Trophoblast cell (in vitro differentiated cells and primary cell): ENCODE measurements around the gene TMEM106A.
A peak's percentile ranks its signal among the peaks of the same experiment; 100 is the strongest.

Experiments
- DNase-seq, 2 donors: peaks; one replicate each; pipeline ENCODE4 v3.0.0-alpha.2; 2016
- H2AFZ ChIP-seq: 2 replicates; pipeline ENCODE4 v1.6.1; 2013; ENCODE audit warnings: low read length, moderate library complexity, mild to moderate bottlenecking; ENCODE audit not compliant: insufficient read depth, poor library complexity
- H2AK5ac ChIP-seq: 2 replicates; pipeline ENCODE4 v1.6.1; 2013; ENCODE audit warnings: mild to moderate bottlenecking, low read length
- H2BK120ac ChIP-seq: 2 replicates; pipeline ENCODE4 v1.6.1; 2013; ENCODE audit warnings: low read length, mild to moderate bottlenecking, moderate library complexity; ENCODE audit not compliant: insufficient read depth, poor library complexity
- H2BK12ac ChIP-seq: 2 replicates; pipeline ENCODE4 v1.6.1; 2013; ENCODE audit warnings: mild to moderate bottlenecking, low read length, moderate library complexity
- H2BK5ac ChIP-seq: 2 replicates; pipeline ENCODE4 v1.6.1; 2013; ENCODE audit warnings: low read length, low read depth, moderate library complexity, mild to moderate bottlenecking; ENCODE audit not compliant: poor library complexity
- H3K14ac ChIP-seq: 2 replicates; pipeline ENCODE4 v1.6.1; 2013; ENCODE audit warnings: mild to moderate bottlenecking, low read length
- H3K18ac ChIP-seq: 2 replicates; pipeline ENCODE4 v1.6.1; 2013; ENCODE audit warnings: mild to moderate bottlenecking, low read length
- H3K23ac ChIP-seq: 2 replicates; pipeline ENCODE4 v1.6.1; 2013; ENCODE audit warnings: low read length
- H3K27ac ChIP-seq: 2 replicates; pipeline ENCODE4 v1.5.1; 2013; ENCODE audit warnings: low read depth, mild to moderate bottlenecking, inconsistent platforms, low read length, moderate library complexity
- H3K27me3 ChIP-seq: 2 replicates; pipeline ENCODE4 v1.6.1; 2013; ENCODE audit warnings: inconsistent platforms, mild to moderate bottlenecking, low read length, moderate library complexity; ENCODE audit not compliant: insufficient read depth
- H3K36me3 ChIP-seq, 2 experiments: 1 replicate in 1 of 2; 2 replicates in 1 of 2; pipeline ENCODE4 v1.6.1; 2013; ENCODE audit warnings: low read length in 2 of 2, mild to moderate bottlenecking in 2 of 2, moderate library complexity in 1 of 2; ENCODE audit not compliant: insufficient read depth in 2 of 2, control insufficient read depth in 1 of 2
- H3K4ac ChIP-seq: 2 replicates; pipeline ENCODE4 v1.6.1; 2013; ENCODE audit warnings: low read depth, mild to moderate bottlenecking, low read length, moderate library complexity
- H3K4me1 ChIP-seq, 2 experiments: 1 replicate in 1 of 2; 2 replicates in 1 of 2; pipeline ENCODE4 v1.6.1; 2013; ENCODE audit warnings: low read length in 2 of 2, mild to moderate bottlenecking in 2 of 2, moderate library complexity in 1 of 2; ENCODE audit not compliant: insufficient read depth in 2 of 2, control insufficient read depth in 1 of 2
- H3K4me2 ChIP-seq: 2 replicates; pipeline ENCODE4 v1.6.1; 2013; ENCODE audit warnings: inconsistent platforms, mild to moderate bottlenecking, low read length, moderate library complexity
- H3K4me3 ChIP-seq: 2 replicates; pipeline ENCODE4 v1.5.1; 2013; ENCODE audit warnings: mild to moderate bottlenecking, low read depth, low read length, inconsistent platforms
- H3K79me1 ChIP-seq: one replicate; pipeline ENCODE4 v1.6.1; 2013; ENCODE audit warnings: low read length
- H3K79me2 ChIP-seq: 2 replicates; pipeline ENCODE4 v1.6.1; 2013; ENCODE audit warnings: low read length, mild to moderate bottlenecking; ENCODE audit not compliant: control insufficient read depth, insufficient read depth, poor library complexity
- H3K9ac ChIP-seq: 2 replicates; pipeline ENCODE4 v1.6.1; 2013; ENCODE audit warnings: mild to moderate bottlenecking, low read length
- H3K9me3 ChIP-seq: 2 replicates; pipeline ENCODE4 v1.6.1; 2013; ENCODE audit warnings: low read depth, mild to moderate bottlenecking, control low read depth, inconsistent platforms, low read length; ENCODE audit not compliant: insufficient read depth
- H4K12ac ChIP-seq: 2 replicates; pipeline ENCODE4 v1.6.1; 2013; ENCODE audit warnings: low read depth, mild to moderate bottlenecking, low read length, moderate library complexity
- H4K8ac ChIP-seq: 2 replicates; pipeline ENCODE4 v1.6.1; 2013; ENCODE audit warnings: low read depth, mild to moderate bottlenecking, low read length, moderate library complexity
- H4K91ac ChIP-seq: one replicate; pipeline ENCODE4 v1.6.1; 2013; ENCODE audit warnings: low read depth, mild to moderate bottlenecking, low read length, moderate library complexity
- WGBS: extraction: QIAGEN DNeasy Blood & Tissue Kit; methylation state at CpG from one replicate; pipeline ENCODE4 v1.1.7; 2013; ENCODE audit warnings: missing lambda C conversion rate; ENCODE audit not compliant: insufficient read length, insufficient coverage; ENCODE audit errors: extremely low coverage; 5-methylcytosine and 5-hydroxymethylcytosine counted together

The TMEM106A gene

DNA sequence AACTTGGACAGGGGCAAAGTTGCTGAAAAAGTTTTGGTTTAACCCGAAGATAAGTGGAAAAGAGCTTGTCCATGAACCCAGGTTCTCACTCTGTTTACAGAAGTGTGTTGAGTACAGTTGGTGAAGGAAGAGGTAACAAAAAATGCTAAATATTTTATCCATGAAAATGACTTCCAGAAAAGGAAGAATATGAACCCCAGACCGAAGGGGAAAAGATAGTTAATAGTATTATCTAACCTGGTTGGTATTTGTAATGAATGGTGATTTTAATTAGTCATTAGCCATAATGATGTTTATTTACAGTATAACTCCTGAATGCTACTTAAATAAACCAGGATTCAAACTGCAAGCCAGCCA, 574 bp upstream of the TMEM106A start:
- Histone ChIP-seq H3K36me3 (peaks cover 7 to 13% of the 10 kb centered on the region in 2 experiments), H3K27ac (no peak overlapping the region), H3K79me2 (no peaks in the 10 kb centered on the region), H2BK120ac (no peak overlapping the region), H2AK5ac (no peak overlapping the region), H4K91ac (peak overlapping the region; percentile 39), H3K9me3 (no peaks in the 10 kb centered on the region), H2BK5ac (no peak overlapping the region), H2AFZ (no peak overlapping the region), H2BK12ac (no peak overlapping the region), H3K79me1 (peaks cover 5% of the 10 kb centered on the region), H3K4me2 (peak overlapping the region; percentile 83), H4K8ac (peak overlapping the region; percentile 51), H3K4me1 (peaks cover 4% of the 10 kb centered on the region in 2 experiments), H3K4ac (no peak overlapping the region), H3K27me3 (no peaks in the 10 kb centered on the region), H4K12ac (no peak overlapping the region), H3K4me3 (no peak overlapping the region), H3K14ac (no peak overlapping the region), H3K18ac (no peak overlapping the region), H3K9ac (no peak overlapping the region), H3K23ac (no peak overlapping the region)
- peak in 1 of 2 donors; percentile 10 for DNase-seq
- WGBS, result no CpG with 5 or more reads among the region's 2 CpGs

DNA sequence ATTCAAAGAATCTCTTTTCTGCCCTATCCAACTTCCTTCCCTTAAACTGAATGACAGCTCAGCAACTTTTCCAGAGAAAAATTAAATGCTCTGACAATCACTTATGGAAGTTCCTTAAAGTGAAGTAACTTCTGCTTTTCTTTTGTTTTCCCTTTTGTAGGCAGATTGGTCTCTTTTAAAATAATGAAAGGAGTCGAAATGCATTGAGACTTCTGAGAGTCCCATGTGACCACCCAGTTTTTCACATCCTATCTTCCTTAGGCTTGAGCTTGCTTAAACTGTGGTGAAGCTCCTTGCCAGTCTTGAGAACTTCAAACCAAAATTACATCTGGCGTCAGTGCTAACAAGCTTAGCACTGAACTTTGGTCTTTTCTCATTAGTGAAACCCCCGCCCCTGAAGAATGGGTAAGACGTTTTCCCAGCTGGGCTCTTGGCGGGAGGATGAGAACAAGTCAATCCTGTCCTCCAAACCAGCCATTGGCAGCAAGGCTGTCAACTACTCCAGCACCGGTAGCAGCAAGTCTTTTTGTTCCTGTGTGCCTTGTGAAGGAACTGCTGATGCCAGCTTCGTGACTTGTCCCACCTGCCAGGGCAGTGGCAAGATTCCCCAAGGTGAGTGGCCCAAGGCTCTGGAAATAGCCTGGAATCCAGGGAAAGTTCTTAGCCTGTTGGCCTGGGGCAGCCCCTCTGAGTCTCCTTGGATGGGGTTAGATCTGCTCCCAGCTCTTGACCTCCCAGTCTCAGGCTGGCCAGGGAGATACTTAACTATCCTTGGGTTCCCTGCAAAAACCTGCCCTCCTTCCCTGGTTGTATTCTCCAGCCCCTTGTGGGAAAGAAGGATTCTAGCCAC, 1.2 kb downstream of the TMEM106A start:
- H3K79me1 ChIP-seq, result peaks cover 5% of the 10 kb centered on the region
- peaks cover 11 to 14% of the 10 kb centered on the region in 2 experiments for H3K36me3 ChIP-seq
- peaks cover 4% of the 10 kb centered on the region in 2 experiments for H3K4me1 ChIP-seq
- no peak overlapping the region for H3K4me3 ChIP-seq
- H3K14ac ChIP-seq, result no peak overlapping the region
- H3K79me2 ChIP-seq, result no peaks in the 10 kb centered on the region
- no peak overlapping the region for H4K12ac ChIP-seq
- H2BK120ac ChIP-seq, result no peak overlapping the region
- H3K9me3 ChIP-seq, result no peaks in the 10 kb centered on the region
- H2AK5ac ChIP-seq, result no peak overlapping the region
- no peaks in the 10 kb centered on the region for H3K27me3 ChIP-seq
- peak in 1 of 2 donors; percentile 23 for DNase-seq
- H3K9ac ChIP-seq, result no peak overlapping the region
- H3K23ac ChIP-seq, result no peak overlapping the region
- H2BK12ac ChIP-seq, result no peak overlapping the region
- no peak overlapping the region for H3K27ac ChIP-seq
- no peak overlapping the region for H4K91ac ChIP-seq
- WGBS, result no CpG with 5 or more reads among the region's 7 CpGs
- no peak overlapping the region for H2BK5ac ChIP-seq
- peak overlapping the region; percentile 83 for H3K4me2 ChIP-seq
- H3K18ac ChIP-seq, result no peak overlapping the region
- no peak overlapping the region for H3K4ac ChIP-seq
- no peak overlapping the region for H4K8ac ChIP-seq
- no peak overlapping the region for H2AFZ ChIP-seq

DNA sequence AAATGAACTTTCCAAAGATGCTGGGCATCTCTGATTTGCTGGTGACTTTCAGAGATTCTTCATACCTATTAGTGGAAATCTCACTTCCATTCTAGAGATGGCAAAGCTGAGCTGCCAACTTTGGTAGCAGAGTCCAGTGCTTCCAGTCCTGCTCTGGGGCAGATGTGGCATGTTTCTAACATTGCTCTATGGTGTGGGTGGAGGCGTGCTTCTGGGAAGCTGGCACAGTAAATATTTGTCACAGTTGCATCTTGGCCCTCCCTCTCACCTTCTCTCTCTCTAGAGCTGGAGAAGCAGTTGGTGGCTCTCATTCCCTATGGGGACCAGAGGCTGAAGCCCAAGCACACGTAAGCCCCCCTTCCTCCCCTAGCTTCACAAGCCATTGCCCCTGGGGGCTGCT, 1.9 kb downstream of the TMEM106A start:
- no peak overlapping the region for H3K14ac ChIP-seq

DNA sequence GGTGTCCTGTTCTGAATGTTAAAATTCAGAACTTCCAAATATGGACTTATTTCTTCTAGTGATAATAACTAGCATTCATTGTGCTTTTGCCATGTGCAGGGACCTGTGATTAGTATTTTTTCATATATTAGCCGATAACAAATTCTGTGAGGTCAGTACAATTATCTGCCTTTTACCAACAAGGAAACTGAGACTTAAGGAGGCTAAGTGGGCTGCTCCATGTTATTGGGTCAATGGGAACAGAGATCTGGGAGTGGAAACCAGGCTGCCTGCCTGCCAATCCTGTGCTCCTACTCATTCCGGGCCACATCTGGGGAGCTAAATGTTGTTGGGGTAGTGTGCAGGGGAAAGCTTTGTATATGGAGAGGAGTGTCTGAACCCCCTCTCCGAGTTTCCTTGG, 3.7 kb downstream of the TMEM106A start:
- Histone ChIP-seq H3K36me3 (peaks cover 9 to 10% of the 10 kb centered on the region in 2 experiments), H3K18ac (no peak overlapping the region), H3K4me2 (no peak overlapping the region), H3K23ac (no peak overlapping the region), H2BK5ac (no peak overlapping the region), H2BK12ac (no peak overlapping the region), H3K4me1 (peaks cover 4% of the 10 kb centered on the region in 2 experiments), H3K27me3 (no peaks in the 10 kb centered on the region), H4K12ac (no peak overlapping the region), H3K79me1 (peaks cover 5% of the 10 kb centered on the region), H2BK120ac (no peak overlapping the region), H3K27ac (no peak overlapping the region), H3K9me3 (no peaks in the 10 kb centered on the region), H4K91ac (no peak overlapping the region), H2AFZ (no peak overlapping the region), H2AK5ac (no peak overlapping the region), H3K4me3 (no peak overlapping the region), H3K79me2 (no peaks in the 10 kb centered on the region), H3K9ac (no peak overlapping the region), H4K8ac (no peak overlapping the region), H3K14ac (no peak overlapping the region), H3K4ac (no peak overlapping the region)
- no peak for DNase-seq
- no CpG with 5 or more reads among the region's 3 CpGs for WGBS

More for the DNA sequence above, 1.9 kb downstream of the TMEM106A start:
- Histone ChIP-seq H4K91ac (no peak overlapping the region), H2AK5ac (no peak overlapping the region), H3K27me3 (no peaks in the 10 kb centered on the region), H2BK120ac (no peak overlapping the region), H4K12ac (no peak overlapping the region), H2BK5ac (no peak overlapping the region), H3K4ac (no peak overlapping the region), H3K36me3 (peaks cover 10 to 14% of the 10 kb centered on the region in 2 experiments), H4K8ac (no peak overlapping the region), H3K9me3 (no peaks in the 10 kb centered on the region), H2AFZ (no peak overlapping the region), H3K18ac (no peak overlapping the region), H3K27ac (no peak overlapping the region), H3K4me2 (no peak overlapping the region), H3K4me3 (no peak overlapping the region), H2BK12ac (no peak overlapping the region), H3K23ac (no peak overlapping the region), H3K79me1 (peaks cover 5% of the 10 kb centered on the region), H3K4me1 (peaks cover 4% of the 10 kb centered on the region in 2 experiments), H3K9ac (no peak overlapping the region), H3K79me2 (no peaks in the 10 kb centered on the region)
- no peak for DNase-seq
- WGBS, result no CpG with 5 or more reads among the region's 2 CpGs
